Peyer's patch (tissue), 4 donors: ENCODE measurements around the gene RASL10B. TPM values are rescaled to one million over a fixed set of nuclear protein-coding genes. Genes with fewer than 3 reads are reported as not detected.

Experiments
- DNase-seq, 3 donors: peaks; one replicate each; pipeline ENCODE4 v3.0.0-alpha.2; 2017 to 2019
- H3K27ac ChIP-seq, 4 donors: fragments of 200-600 bp; sonication (generic); one replicate each; pipeline ENCODE4 v1.5.1; 2016 to 2019
- H3K27me3 ChIP-seq, 2 donors: fragments of 200-600 bp; sonication (generic); one replicate each; pipeline ENCODE4 v1.5.1; 2019
- H3K36me3 ChIP-seq, 3 donors: fragments of 200-600 bp; sonication (generic); one replicate each; pipeline ENCODE4 v1.5.1; 2016 to 2019
- H3K4me1 ChIP-seq, 4 donors: fragments of 200-600 bp; sonication (generic); one replicate each; pipeline ENCODE4 v1.5.1; 2016 to 2019
- H3K4me3 ChIP-seq, 4 donors: fragments of 200-600 bp; sonication (generic); 1 replicate in 3 of 4; 2 replicates in 1 of 4; pipeline ENCODE4 v1.5.1; 2016 to 2019; ENCODE audit warnings: mild to moderate bottlenecking in 1 of 4
- H3K9me3 ChIP-seq, 4 donors: fragments of 200-600 bp; sonication (generic); one replicate each; pipeline ENCODE4 v1.5.1; 2016 to 2019; ENCODE audit warnings: mild to moderate bottlenecking in 1 of 4
- CTCF ChIP-seq, 6 experiments: fragments of 450-650 bp in 4 of 6; fragments of 200-600 bp in 2 of 6; sonication (generic) in 1 of 6; IDR thresholded peaks; one replicate each; pipeline ENCODE4 v1.5.1; 2017 to 2019; ENCODE audit warnings: antibody characterized with exemption in 6 of 6, mild to moderate bottlenecking in 3 of 6, moderate library complexity in 1 of 6
- POLR2A ChIP-seq, 2 donors: fragments of 450-650 bp; IDR thresholded peaks; one replicate each; pipeline ENCODE4 v1.5.1; 2017; ENCODE audit warnings: antibody characterized with exemption in 2 of 2, mild to moderate bottlenecking in 2 of 2, moderate library complexity in 2 of 2
- total RNA-seq, 4 donors: library from RNA; depleted of rRNA; stranded (reverse); fragments of >200 nt; gene quantifications; one replicate each; pipeline ENCODE4 v1.1.0, GENCODE V29; 2016

Gene RASL10B
- total RNA-seq, 4 donors from 2014 or later: 1.1 TPM; not detected in 2

DNA sequence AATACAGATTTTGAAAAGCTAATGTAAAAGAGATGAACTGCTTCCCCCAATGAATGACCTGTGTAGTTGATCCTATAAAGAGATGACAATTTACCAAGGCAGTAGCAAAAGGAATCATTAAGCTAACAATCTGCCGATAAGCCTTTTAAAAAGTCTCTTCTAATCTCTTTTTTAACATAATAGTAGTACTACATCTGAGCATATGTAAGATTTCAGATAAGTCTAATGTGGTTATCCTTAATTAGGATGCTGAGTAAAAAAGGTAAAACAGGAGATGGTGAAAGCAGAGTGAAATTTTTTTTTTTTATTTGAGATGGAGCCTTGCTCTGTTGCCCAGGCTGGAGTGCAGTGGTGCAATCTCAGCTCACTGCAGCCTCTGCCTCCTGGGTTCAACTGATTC lies 26.2 kb upstream of the RASL10B start:
- H3K4me3 ChIP-seq: no peak overlapping the region
- no peak for DNase-seq
- no peaks in the 10 kb centered on the region for H3K27me3 ChIP-seq
- no peaks in the 10 kb centered on the region for H3K4me1 ChIP-seq
- no peak for TF ChIP-seq POLR2A (IDR thresholded peaks at IDR 0.05)
- no peak for TF ChIP-seq CTCF (IDR thresholded peaks at IDR 0.05)
- H3K36me3 ChIP-seq: peaks cover 0 to 6% (median 0%) of the 10 kb centered on the region in 3 donors
- H3K9me3 ChIP-seq: no peaks in the 10 kb centered on the region
- no peak overlapping the region for H3K27ac ChIP-seq

DNA sequence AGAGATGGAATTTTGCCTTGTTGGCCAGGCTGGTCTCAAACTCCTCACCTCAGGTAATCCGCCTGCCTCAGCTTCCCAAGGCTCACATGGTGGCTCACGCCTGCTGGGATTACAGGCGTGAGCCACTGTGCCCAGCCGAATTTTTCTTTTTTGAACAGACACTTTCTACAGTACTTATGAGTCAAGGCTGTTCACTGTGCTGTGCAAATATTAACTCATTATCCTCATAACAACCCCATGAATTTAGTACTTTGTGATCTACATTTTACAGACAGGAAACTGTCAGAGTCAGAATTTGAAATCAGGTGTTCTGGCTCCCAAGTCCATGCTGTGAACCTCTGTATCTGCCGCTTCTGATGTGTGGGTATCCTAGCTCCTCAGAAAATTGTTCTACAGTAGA lies 25.7 kb upstream of the RASL10B start:
- H3K27ac ChIP-seq: no peak overlapping the region
- H3K4me1 ChIP-seq: no peaks in the 10 kb centered on the region
- H3K36me3 ChIP-seq: peaks cover 0 to 11% (median 0%) of the 10 kb centered on the region in 3 donors
- no peaks in the 10 kb centered on the region for H3K9me3 ChIP-seq
- no peaks in the 10 kb centered on the region for H3K27me3 ChIP-seq
- no peak for DNase-seq
- no peak for TF ChIP-seq CTCF (IDR thresholded peaks at IDR 0.05)
- no peak overlapping the region for H3K4me3 ChIP-seq

- no peak for DNase-seq
- H3K36me3 ChIP-seq: peaks cover 0 to 18% (median 0%) of the 10 kb centered on the region in 3 donors
These were observed 23.3 kb upstream of the RASL10B start for GRCh38 chr17:35708149-35708548.

GRCh38 chr17:35708951-35709350 lies 22.5 kb upstream of the RASL10B start:
- Histone ChIP-seq H3K4me1 (no peaks in the 10 kb centered on the region), H3K27me3 (no peaks in the 10 kb centered on the region), H3K36me3 (peaks cover 0 to 25% (median 0%) of the 10 kb centered on the region in 3 donors), H3K27ac (no peak overlapping the region), H3K9me3 (no peaks in the 10 kb centered on the region), H3K4me3 (no peak overlapping the region)
- DNase-seq: no peak
- TF ChIP-seq CTCF (IDR thresholded peaks at IDR 0.05) (no peak), POLR2A (IDR thresholded peaks at IDR 0.05) (no peak)

More at GRCh38 chr17:35708149-35708548, 23.3 kb upstream of the RASL10B start:
- TF ChIP-seq CTCF (IDR thresholded peaks at IDR 0.05) (no peak), POLR2A (IDR thresholded peaks at IDR 0.05) (no peak)
- Histone ChIP-seq H3K27ac (no peak overlapping the region), H3K4me1 (no peaks in the 10 kb centered on the region), H3K27me3 (no peaks in the 10 kb centered on the region), H3K9me3 (no peaks in the 10 kb centered on the region), H3K4me3 (no peak overlapping the region)

GRCh38 chr17:35709874-35710273 lies 21.6 kb upstream of the RASL10B start:
- Histone ChIP-seq H3K27me3 (no peaks in the 10 kb centered on the region), H3K36me3 (peaks cover 0 to 32% (median 0%) of the 10 kb centered on the region in 3 donors), H3K9me3 (no peaks in the 10 kb centered on the region), H3K4me1 (no peaks in the 10 kb centered on the region), H3K4me3 (no peak overlapping the region), H3K27ac (no peak overlapping the region)
- DNase-seq: no peak
- TF ChIP-seq POLR2A (IDR thresholded peaks at IDR 0.05): no peak
- no peak for TF ChIP-seq CTCF (IDR thresholded peaks at IDR 0.05)

DNA sequence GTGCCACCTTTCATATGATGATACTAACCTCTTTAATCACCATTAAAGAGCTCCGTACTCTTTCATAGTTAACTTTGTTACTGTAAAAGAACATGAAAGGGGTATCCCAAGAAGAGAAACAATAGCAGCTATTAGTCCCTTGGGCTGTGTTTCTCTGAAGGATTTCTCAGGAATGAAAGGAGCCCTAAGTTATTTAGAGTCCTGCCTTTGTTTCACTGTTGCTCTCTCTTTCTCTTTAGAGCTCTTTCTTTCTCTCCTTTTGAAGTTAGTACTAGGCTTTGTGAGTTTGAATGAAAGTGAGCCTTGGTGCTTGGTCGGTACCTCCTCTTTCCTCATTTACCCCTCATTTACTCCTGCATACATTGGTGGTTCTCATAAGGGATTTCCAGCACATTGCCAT lies 20.5 kb upstream of the RASL10B start:
- TF ChIP-seq CTCF (IDR thresholded peaks at IDR 0.05): no peak
- no peak for TF ChIP-seq POLR2A (IDR thresholded peaks at IDR 0.05)
- H3K36me3 ChIP-seq: peaks cover 0 to 39% (median 0%) of the 10 kb centered on the region in 3 donors

More for the DNA sequence above, 20.5 kb upstream of the RASL10B start:
- H3K4me3 ChIP-seq: no peak overlapping the region
- H3K4me1 ChIP-seq: no peaks in the 10 kb centered on the region
- DNase-seq: no peak
- H3K9me3 ChIP-seq: no peaks in the 10 kb centered on the region
- no peak overlapping the region for H3K27ac ChIP-seq
- no peaks in the 10 kb centered on the region for H3K27me3 ChIP-seq
